HL-60/S4 treated with phorbol 12-myristate 13-acetate at 8.2 ng/mL for 4 days and 3 days (cell line): Measurements from ENCODE around the gene AQP12A.

Experiments used
- in situ Hi-C: fragments of 300-500 bp; cut with MboI; formaldehyde crosslinking; loops from 2 replicates; pipeline ENCODE4 v1.15.0; 2022; ENCODE audit warnings: low sequenced_read_pairs

AQP12A gene

DNA sequence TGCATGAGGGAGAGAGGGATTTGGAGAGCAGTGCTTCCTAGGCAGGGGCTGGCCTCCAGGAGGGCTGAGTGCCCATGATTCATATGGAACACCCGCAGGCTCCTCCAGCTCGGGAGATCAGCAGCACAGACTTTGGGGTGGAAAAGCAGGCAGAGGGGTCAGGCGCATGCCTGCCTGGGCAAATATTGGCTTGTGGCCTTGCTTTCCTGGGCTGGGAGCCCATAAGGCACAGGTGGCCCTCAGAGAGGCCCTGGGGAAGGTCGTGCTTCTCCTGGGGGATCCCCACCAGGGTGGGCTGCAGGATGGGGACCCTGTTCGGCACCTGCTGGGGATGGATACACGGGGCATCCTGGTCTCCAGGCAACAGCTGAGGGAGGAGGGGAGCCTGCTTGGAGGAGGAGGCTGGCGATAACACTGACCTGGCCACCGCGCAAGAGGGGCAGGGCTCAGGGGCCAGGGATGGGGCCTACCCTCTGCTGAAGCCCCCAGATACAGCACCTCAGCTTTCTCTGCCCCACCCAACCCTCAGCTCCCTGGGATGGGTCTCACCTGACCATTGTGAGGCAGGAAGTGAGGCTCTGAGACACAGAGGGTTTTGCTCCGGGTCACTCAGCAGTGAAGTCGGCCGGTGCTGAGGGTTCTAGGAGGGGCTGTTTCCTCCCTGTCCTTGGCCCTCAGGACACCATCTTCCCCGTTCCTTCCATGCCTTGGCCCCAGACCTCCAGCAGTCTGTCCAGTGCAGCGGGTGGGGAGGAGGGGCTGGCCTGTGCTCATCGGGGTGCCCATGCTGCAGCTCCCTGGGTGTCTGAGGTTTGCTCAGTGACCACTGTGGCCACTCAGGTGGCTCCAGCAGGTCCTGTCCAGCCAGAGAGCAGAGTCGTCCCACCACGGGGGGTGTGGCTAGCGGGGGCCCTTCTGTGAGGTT lies 12.0 kb downstream of the AQP12A start:
- in situ Hi-C loops = loop anchor here (25.0 kb wide), 1 partner anchor 191 kb away; no protein-coding TSS in a partner anchor

DNA sequence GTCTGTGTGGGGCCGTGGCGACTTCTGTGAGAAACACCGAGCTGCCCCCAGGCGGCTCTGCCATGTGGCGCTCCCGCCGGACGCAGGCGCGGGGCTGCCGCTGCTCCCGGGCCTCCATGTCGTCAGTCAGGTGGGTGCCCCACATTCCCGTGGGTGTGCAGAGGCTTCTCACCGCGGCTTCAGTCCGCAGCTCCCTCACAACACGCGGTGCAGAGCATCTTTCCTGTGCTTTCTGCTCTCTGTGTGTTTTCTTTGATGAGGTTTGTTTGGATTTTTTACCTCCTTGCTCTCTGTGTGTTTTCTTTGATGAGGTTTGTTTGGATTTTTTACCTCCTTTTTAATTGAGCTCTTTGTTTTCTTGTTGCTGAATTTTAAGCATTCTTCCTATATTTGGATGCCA lies 13.0 kb downstream of the AQP12A start:
- in situ Hi-C loops = loop anchor here (25.0 kb wide), 1 partner anchor 192 kb away; no protein-coding TSS in a partner anchor

DNA sequence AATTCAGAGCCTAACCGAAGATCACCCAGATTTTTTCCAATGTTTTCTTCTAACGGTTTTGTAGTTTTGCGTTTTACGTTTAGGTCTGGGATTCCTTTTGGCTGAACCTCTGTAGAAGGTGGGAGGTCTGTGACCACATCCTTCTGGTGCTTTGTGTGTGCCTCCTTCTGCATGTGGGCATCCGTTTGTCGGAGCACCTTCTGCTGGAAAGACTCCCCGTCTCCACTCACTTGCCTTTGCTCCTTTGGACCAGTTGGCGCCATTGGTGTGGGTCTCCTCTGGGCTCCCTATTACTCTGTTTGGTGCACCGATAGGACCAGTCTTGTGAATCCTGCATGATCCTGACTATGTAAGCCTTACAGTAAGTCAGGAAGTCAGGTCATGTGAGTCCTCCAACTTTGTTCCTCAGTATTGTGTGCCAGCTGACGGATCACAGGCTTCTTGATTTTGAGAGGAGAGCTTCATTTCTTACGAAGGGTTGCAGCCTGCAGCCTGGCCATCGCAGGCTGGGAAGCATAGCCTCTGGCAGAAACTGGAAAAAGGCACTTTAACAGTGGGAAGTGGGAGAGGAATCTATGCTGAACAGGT lies 13.6 kb downstream of the AQP12A start:
- in situ Hi-C loops = loop anchor here (25.0 kb wide), 1 partner anchor 193 kb away; no protein-coding TSS in a partner anchor

DNA sequence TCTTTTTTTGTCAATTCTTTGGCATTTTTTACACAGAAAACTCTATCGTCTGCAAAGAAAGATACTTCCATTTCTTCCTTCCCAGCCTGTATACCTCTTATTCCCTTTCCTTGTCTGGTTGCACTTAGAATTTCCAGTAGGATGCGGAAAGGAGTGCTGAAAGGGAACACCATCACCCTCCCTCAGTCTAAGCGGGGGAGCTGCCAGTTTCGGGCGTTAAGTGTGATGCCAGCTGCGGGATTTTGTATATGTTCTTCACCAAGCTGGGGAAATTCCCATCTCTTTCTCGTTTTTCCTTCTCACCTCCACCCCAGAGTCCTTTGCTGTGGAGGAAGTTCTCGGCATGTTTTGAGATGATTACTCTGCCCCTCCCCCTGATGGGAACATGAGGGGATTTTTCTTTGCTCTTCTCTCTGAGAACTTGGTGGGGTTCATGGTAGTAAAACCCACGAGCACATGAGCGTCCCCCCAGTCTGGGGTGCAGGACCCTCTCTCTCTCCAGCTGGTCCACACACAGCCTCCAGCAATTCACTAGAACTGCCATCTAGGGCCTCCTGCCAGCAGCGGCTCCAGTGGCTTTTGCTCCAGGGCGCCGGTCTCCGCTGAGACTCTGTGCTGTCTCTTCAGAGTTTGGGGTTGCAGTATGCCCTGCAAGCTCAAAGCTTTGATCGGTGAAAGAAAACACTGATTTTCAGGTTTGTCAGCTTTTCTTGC lies 15.5 kb downstream of the AQP12A start:
- in situ Hi-C loops = loop anchor here (25.0 kb wide), 1 partner anchor 195 kb away; no protein-coding TSS in a partner anchor

DNA sequence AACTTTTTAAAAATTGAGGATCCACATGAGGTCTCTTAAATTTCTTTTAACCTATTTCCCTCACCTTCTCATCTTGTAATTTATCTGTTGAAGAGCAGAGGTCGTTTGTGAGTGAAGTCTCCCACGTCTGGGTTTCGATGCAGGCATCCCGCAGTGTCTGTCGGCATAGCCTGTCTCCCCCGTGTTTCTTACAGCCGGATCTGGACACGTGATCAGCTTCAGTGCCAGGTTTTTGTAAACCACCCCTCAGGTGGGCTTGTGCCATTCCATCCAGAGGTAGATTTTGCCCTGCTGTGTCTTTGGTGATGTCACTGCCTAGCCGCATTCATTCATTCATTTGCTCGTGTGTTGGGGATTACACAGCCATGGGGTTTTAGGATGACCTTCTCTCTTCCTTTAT lies 16.2 kb downstream of the AQP12A start:
- in situ Hi-C loops = loop anchor here (25.0 kb wide), 1 partner anchor 196 kb away; no protein-coding TSS in a partner anchor

DNA sequence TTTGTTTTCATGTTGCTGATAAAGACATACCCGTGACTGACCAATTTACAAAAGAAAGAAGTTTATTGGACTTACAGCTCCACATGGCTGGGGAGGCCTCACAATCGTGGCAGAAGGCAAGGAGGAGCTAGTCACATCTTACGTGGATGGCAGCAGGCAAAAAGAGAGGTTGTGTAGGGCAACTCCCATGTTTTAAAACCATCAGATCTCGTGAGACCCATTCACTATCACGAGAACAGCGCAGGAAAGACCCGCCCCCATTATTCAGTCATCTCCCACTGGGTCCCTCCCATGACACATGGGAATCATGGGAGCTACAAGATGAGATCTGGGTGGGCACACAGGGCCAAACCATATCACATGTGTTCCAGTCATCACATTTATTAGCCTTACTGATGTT lies 16.8 kb downstream of the AQP12A start:
- in situ Hi-C loops = loop anchor here (25.0 kb wide), 1 partner anchor 196 kb away; no protein-coding TSS in a partner anchor

DNA sequence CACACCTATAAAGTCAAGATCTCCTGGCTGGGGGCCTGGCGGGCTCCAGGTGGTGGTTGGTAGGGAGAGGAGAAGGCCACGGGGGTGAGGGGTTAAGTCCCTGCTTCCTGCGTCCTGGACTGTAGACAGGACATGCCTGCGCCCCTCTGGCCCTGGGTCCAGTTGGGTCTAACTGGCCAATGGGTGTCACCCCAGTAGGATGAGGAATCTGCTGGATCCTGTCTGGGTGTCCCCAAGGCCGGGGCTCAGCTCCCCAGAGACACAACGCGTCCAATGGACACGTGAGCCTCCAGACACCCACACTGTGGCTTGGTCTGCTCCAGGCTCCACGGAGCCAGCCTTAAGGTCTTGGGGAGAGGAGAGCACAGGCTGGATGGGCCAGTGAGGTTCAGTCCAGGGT lies 19.6 kb downstream of the AQP12A start:
- in situ Hi-C loops = loop anchor here (25.0 kb wide), 1 partner anchor 199 kb away; no protein-coding TSS in a partner anchor

DNA sequence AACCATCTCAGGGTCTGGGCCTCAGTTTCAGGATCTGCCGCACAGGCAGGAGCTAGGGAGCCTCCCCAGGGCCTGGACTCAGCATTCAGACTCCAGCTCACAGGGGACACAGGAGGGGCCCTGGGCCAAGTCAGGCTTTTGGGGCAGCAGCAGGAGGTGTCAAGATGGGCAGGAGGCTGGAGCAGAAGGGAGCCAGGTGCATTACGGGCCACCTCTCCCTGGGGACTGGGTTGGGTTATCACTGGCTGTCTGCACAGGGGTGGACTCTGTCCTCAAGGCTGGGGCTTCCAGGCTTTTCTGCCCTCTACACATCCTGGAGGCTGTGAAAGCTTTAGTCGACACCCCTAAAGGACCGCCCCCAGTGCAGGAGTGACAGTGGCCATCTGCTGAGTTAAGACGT lies 20.0 kb downstream of the AQP12A start:
- in situ Hi-C loops = loop anchor here (25.0 kb wide), 1 partner anchor 199 kb away; no protein-coding TSS in a partner anchor

DNA sequence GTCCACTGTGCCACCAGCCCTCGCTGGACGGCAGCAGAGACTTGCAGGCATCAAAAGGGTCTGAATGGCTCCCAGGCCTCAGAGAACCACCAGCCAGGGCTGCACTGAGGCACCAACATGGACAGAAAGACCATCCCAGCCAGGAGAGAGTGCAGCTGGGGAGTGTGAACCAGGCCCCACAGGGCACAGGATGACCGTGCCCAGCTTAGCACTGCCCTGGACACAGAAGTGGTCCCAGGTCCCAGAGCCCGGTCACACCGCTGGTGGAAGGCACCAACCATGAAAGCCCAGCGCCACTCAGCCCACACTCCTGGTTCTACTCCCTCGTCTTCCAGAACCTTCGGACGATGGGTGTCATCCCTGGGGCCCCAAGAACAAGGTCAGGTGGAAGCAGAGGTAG lies 20.5 kb downstream of the AQP12A start:
- in situ Hi-C loops = loop anchor here (25.0 kb wide), 1 partner anchor 200 kb away; no protein-coding TSS in a partner anchor

DNA sequence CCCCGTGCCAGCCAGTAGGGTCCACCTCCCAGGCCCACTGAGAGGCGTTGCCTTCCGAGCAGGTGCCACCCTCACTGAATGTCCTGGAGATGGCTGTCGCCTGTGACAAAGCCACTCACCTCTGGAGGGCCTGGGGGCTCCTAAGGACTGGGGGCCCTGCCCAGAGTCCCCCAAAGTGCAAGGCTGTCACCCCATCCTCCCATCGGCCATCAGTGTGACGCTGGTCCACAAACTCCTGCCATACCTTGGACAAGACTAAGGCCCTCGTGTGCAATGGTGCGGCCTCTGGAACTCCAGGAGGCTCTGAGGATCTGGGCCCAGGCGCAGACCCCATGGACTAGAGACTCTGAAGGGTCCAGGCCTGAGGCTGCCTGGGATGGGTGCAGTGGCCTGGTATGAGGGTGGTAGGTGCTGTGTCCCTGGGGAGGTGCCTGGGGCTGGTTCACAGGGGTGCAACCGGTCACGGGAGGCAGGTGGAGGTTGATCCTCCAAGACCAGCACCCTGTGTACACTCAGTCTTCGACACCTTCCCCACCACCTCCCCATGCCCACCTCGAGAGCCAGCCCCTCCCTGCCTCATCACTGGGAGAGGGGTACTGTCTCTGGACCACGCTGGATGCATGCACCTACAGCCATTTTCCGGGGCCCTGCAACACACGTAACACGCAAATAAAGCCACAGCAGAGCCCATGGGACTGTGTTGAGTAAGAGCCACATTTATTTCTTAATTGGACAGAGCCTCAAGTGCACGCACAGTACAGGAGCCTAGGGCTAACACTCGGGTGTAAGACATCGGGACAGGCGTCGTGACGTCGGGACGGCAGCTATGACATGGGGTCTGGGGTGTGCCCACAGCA lies 21.6 kb downstream of the AQP12A start:
- in situ Hi-C loops = loop anchor here (25.0 kb wide), 1 partner anchor 201 kb away; no protein-coding TSS in a partner anchor

DNA sequence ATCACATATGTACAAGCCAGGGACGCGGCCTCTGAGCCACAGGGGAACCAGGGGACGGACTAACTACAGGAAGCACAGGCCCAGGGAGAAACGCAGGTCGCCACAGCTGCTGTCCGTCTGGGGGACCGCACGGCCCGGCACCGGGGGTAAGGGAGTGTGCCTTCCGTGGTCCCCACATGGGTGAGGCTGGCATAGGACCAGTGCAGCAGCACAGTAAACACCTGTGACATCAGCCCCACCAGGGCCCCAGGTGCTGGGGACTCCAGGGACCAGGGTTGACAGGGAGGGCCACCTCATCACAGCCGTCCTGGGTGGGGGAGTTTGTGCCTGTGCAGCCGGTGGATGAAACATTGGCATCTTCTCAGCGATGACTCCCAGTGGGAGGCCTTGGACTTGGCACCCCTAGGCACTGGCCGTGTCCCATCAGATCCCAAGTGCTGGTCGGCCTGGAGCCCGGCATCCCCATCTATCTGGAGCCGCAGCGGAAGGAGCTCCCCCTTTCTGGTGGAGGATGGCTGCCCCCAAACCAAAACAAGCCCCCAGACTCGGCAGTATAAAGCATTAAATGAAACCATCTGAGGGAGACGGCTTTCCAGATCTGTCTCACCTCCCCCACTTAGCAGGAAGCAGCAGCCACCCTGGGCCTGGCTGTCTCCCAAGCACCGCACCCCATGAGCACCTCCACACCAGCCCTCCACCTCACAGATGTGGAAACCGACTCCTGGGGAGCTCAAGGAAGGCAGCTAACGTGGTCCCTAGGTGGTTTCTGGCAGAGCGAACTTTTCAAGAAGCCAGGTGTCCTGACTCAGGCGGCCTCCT lies 22.5 kb downstream of the AQP12A start:
- in situ Hi-C loops = loop anchor here (25.0 kb wide), 1 partner anchor 202 kb away; no protein-coding TSS in a partner anchor

DNA sequence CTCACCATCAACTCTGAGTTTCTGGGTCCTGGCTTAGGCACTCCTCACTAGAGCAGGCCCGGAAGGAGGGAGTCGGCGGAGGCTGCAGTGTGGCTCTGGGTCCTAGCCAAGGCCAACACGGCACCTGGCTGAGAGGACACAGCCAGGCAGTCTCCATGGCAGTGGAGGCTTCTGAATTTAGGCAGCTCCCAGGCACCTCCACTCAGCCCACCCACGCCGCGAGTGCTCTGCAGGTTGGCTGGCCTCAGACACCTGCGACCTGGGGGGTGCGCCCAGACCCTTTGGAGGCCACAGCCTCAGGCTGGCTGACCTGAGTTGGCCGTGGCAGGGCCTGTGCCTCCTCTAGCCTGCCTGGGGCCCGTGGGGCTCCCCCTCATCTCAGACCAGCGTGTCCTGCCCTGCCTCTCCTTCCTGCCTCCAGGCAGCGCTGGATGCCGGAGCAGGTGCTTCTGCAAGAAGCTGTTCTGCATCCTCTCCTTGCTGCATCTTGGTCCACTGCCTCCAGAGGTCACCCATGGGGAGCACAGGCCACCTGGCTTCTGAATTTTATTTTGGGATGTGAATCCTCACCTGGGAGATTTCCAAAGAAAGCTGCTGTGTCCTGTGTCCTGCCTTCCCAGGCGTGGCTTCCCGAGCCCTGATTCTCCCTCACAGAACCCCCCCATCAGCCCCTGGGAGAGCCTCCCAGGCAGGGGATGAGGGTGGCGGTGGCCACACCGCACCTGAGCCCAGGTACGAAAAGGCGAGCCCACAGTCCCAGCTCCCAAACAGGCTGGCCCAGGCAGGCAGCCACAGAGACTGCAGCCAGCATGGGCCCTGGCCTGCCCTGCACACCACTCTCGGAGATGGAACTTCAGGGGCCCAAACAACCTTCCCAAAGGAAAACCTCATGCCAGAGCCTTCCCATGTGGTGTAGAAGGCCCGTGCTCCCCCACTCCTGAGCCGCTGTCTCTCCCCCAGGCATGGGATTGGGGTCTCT lies 23.4 kb downstream of the AQP12A start:
- in situ Hi-C loops = loop anchor here (25.0 kb wide), 1 partner anchor 203 kb away; no protein-coding TSS in a partner anchor

DNA sequence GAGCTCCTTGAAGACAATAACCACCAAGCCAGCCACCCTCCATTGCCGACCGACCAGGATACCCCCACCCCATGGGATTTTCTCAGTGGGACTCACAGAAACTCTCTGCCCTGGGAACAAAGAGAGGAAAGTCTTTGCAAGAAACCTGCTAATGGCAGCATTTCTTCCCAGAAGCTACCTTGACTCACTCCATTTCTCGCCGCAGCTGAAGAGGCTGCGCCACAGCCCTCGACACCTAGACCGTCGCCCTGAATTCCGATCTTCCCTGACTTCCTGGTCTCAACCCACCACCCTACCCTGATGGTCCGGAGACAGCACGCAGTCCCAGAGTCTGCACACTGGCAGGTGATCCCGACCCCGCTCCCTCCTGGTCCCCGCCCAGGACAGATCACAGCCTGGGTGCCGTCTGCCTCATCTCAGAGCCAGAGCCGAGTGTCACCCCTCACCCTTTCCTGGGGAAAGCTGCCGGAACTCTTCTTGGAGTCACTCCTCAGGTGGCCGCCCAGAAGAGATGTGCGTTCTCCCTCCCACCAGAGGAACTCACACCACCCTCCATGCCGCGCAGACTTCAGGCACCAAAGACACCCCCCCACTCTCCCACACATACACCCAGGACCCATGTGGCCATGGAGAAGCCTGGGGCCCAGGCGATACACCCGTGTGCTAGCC lies 24.6 kb downstream of the AQP12A start:
- in situ Hi-C loops = loop anchor here (25.0 kb wide), 1 partner anchor 204 kb away; no protein-coding TSS in a partner anchor

DNA sequence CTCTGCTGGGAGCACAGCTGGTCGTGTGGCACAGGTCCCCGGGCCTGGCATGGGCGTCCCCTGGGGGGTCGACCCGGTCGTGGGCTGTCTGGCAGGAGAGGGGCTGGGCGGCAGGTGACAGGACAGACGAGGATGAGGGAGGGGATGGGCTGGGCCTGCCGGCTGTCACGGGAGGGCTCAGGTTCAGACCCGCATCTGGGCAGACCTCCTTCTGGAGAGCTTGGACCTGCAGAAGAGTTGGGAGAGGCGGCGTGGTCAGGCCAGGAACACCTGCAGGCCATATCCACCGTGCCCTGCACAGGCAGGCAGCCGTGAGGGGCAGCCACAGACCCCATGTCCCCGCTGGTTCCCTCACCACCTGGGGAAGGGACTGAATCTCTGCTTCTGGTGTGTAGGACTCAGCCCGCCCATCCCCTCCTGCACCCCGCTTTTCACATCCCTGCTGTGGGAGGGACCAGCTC lies 25.5 kb downstream of the AQP12A start:
- in situ Hi-C loops = loop anchor here (25.0 kb wide), 1 partner anchor 205 kb away; no protein-coding TSS in a partner anchor

DNA sequence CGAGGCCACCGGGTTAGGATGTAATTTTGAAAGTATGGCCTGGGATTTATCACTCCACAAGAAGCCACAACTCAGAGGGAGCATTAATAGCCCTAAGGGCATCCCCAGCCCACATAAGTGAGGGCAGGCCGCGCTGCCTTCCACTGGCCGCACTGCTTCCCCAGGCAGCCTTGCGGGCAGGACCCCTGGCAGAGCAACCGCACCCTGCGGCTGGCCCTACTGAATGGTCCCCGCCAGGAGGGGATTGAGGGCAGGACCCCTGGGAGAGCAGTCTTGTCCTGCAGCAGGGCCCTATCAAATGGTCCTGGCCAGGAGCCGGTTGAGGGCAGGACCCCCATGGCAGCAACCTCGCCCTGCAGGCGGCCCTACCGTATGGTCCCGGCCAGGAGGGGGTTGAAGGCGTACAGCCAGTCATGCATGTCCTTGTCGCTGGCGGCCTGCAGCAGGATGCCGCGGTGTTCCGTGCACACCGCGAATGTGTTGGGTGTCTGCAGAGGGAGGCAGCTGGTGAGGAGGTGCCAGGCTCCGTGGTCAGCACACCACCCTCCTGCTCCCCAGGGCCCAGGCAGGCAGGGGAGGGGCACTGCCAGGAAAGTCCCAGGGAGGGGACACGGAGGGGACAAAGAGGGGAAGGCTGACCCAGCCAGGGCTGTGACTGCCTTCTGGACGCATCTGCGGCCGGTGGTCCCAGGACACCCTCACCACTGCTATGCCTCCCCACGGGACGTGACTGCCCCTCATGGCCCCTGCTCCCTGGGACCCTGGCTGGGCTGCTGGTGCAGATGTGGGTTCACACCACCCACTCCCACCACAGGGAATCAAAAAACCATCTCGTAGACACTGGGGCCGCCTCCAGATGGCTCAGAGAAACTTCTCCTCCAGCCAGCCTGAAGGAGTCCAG lies 26.3 kb downstream of the AQP12A start:
- in situ Hi-C loops = loop anchor here (25.0 kb wide), 1 partner anchor 206 kb away; no protein-coding TSS in a partner anchor
